Fibroblast of pulmonary artery (primary cell): Measurements from ENCODE around the gene USP3.

Experiments used
- DNase-seq: peaks from one replicate; pipeline ENCODE4 v3.0.0-alpha.2; 2010; ENCODE audit warnings: low read depth
- H3K4me3 ChIP-seq: replicated peaks from 2 replicates; pipeline ENCODE4 v1.5.1; 2011; ENCODE audit warnings: low read depth, mild to moderate bottlenecking, control low read depth, low read length, moderate library complexity
- TF ChIP-seq, protein P1 (sequence below): IDR thresholded peaks from 2 replicates; pipeline ENCODE4 v1.5.1; 2011; ENCODE audit warnings: mild to moderate bottlenecking, control low read depth, low read length, inconsistent platforms; ENCODE audit errors: missing control alignments

Gene USP3

GRCh38 chr15:63501256-63502089, 2.9 kb upstream of the USP3 start:
- TF ChIP-seq, protein P1, sequence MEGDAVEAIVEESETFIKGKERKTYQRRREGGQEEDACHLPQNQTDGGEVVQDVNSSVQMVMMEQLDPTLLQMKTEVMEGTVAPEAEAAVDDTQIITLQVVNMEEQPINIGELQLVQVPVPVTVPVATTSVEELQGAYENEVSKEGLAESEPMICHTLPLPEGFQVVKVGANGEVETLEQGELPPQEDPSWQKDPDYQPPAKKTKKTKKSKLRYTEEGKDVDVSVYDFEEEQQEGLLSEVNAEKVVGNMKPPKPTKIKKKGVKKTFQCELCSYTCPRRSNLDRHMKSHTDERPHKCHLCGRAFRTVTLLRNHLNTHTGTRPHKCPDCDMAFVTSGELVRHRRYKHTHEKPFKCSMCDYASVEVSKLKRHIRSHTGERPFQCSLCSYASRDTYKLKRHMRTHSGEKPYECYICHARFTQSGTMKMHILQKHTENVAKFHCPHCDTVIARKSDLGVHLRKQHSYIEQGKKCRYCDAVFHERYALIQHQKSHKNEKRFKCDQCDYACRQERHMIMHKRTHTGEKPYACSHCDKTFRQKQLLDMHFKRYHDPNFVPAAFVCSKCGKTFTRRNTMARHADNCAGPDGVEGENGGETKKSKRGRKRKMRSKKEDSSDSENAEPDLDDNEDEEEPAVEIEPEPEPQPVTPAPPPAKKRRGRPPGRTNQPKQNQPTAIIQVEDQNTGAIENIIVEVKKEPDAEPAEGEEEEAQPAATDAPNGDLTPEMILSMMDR, result no peak
- peak; percentile 96 for DNase-seq
- H3K4me3 ChIP-seq, result peak overlapping the region; percentile 32

DNA sequence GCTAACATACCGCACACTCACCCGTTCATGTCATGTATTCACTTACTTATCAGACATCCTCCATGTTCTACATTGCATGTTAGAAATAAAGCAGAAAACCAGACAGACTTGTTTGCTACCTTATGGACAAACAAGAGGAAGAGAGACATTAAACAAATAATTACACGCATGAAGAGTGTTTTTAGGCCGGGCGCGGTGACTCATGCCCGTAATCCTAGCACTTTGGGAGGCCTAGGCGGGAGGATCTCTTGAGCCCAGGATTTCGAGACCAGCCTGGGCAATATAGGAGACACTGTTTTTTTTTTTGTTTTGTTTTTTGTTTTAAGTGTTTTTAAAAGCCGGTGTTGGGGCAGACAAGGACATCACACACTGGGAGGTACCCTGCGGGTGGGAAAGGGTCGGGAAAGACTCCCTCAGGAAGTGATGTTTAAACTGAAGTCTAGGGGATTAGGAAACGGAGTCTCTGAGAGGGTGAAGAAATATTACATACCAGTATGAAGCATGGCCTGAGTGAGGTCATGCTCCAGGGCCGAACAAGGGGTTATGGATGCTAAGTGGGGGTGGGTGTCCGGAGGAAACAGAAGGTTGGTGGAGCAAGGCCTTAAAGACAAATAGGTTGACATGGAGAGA, 2.1 kb upstream of the USP3 start:
- H3K4me3 ChIP-seq, result no peak overlapping the region
- peak; percentile 76 for DNase-seq
- TF ChIP-seq, protein P1, result no peak

DNA sequence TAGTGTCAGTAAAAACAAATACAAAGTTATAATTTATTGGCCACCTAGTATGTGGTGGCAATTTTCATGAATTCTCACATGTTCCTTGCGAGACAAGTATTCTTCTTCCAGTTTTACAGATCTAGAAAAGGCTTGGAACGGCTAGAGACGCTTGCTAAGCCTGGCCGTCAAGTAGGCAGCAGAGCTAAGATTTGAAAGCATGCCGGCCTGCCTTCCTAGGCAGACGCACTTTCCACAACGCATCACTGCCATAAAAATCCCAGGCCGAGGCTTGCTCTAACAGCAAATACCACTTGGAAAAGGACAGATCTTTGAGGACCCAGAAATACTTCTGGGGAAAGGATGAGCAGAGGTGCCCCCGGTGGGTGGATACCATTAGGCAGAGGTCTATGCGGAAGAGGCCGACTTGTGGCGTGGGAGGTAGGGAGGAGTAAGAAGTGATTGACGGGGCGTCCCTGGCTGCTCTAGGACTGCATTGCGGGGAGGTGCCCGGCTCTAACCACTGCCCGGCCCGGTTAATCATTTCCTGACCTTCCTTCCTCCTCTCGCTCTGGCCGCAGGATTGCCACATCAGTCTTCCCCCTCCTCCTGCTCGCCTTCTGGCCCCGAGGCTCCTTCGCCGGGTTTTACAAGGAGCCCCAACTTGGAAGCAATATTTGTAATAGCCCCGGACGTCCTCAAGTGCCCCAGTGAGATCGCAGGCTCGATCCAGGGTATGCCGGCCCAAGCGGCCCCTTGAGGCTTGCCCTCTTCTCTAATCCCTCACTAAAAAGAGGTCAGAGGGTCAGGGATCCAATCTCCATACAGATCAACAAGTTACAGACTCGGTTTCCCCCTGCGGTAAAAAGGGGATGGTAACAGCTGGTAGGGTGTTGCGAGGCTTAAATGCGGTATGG, 1.3 kb upstream of the USP3 start:
- TF ChIP-seq, protein P1, result no peak
- peak; percentile 98 for DNase-seq
- H3K4me3 ChIP-seq, result peak overlapping the region; percentile 81

- TF ChIP-seq, protein P1, result no peak
- peak; percentile 90 for DNase-seq
- H3K4me3 ChIP-seq, result peak overlapping the region; percentile 81
These were observed 600 bp upstream of the USP3 start for GRCh38 chr15:63503739-63504246.

- DNase-seq, result peak; percentile 57
- H3K4me3 ChIP-seq, result peak overlapping the region; percentile 81
- TF ChIP-seq, protein P1, result peak; percentile 23
These were observed 817 bp downstream of the USP3 start for GRCh38 chr15:63504979-63505841.

DNA sequence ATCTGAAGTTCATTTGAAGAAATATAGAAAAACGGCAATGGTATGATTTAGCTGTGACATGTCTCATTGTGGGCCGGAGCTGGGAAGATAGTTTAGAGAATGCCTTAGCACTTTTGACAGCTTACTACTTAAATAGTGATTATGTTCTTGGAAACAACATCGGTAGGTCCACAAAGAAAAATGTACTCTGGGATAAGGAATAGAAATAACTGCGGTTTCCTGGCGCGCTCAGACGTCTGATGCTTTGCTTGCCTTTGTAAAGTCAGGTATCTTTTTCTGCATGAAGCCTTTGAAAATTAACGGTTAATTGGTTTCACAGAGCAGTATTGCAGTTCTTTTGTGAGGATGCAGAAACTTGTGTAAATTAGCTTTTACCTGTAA, 1.4 kb downstream of the USP3 start:
- H3K4me3 ChIP-seq, result peak overlapping the region; percentile 81
- no peak for DNase-seq
- TF ChIP-seq, protein P1, result no peak
